ENCODE measurements around the gene SOX6. TPM values are rescaled to one million over a fixed set of nuclear protein-coding genes. Genes with fewer than 3 reads are reported as not detected.

The SOX6 gene
- total RNA-seq, 1 experiment from 2014 or later: not detected

DNA sequence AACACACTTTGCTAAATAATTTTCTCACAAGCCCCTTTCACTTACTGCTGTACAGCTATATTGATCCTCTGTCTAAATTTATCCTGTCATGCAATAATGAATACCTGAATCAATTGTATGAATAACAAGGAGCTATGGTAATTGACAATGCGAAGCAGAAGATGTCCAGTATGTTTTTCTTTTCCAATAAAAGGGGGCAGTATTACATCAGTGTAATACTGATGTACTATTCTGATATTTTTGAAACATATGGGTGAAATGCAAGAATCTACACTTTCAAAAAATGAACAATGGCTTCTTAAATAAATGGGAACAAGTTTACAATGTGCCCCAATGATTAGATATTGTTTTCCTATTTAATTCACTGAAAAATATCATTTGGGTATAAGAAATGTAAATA is 315.1 kb downstream of the SOX6 start:
- Histone ChIP-seq H2BK5ac (ENCODE audit: insufficient read length, low read length) (no peak overlapping the region), H4K5ac (ENCODE audit: insufficient read length, low read depth, low read length) (no peak overlapping the region), H2AK5ac (ENCODE audit: insufficient read length, low read length) (no peak overlapping the region), H2BK20ac (ENCODE audit: low read depth, low read length, poor library complexity, severe bottlenecking) (no peak overlapping the region), H3K14ac (ENCODE audit: insufficient read depth, low read length) (no peak overlapping the region), H3K9ac (ENCODE audit: extremely low read depth, insufficient read length, low read length) (no peak overlapping the region), H3K4me2 (ENCODE audit: insufficient read depth, insufficient read length, low read length) (no peak overlapping the region), H3K23me2 (ENCODE audit: insufficient read length, low read depth, low read length, poor library complexity, severe bottlenecking) (no peaks in the 10 kb centered on the region), H3K18ac (ENCODE audit: insufficient read length, low read depth, low read length) (no peak overlapping the region), H2BK12ac (ENCODE audit: insufficient read length, low read depth, low read length) (no peak overlapping the region), H3K79me1 (ENCODE audit: insufficient read depth, low read depth, low read length, poor library complexity, severe bottlenecking) (no peaks in the 10 kb centered on the region), H2BK120ac (ENCODE audit: low read depth, low read length, poor library complexity, severe bottlenecking) (no peak overlapping the region), H3K27ac (ENCODE audit: insufficient read length, low read depth, low read length) (no peak overlapping the region), H2AFZ (ENCODE audit: low read length) (no peak overlapping the region), H3K9me3 (ENCODE audit: control insufficient read depth, low read depth, low read length) (no peaks in the 10 kb centered on the region), H3T11ph (ENCODE audit: low read length) (no peak overlapping the region), H4K20me1 (ENCODE audit: control insufficient read depth, insufficient read depth, insufficient read length) (no peaks in the 10 kb centered on the region), H3K27me3 (ENCODE audit: insufficient read depth, low read length) (no peaks in the 10 kb centered on the region), H4K91ac (ENCODE audit: insufficient read length, low read depth, low read length) (no peak overlapping the region), H3K79me2 (ENCODE audit: insufficient read depth, low read length) (no peaks in the 10 kb centered on the region), H3K4ac (ENCODE audit: low read depth, low read length) (no peak overlapping the region), H4K8ac (replicated peaks; ENCODE audit: insufficient read length, low read depth, low read length) (no peak overlapping the region), H3K4me1 (ENCODE audit: insufficient read depth, low read length) (no peaks in the 10 kb centered on the region), H3K56ac (ENCODE audit: insufficient read length, low read depth, low read length) (no peak overlapping the region), H3K23ac (ENCODE audit: insufficient read length, low read depth, low read length) (no peak overlapping the region), H2BK15ac (ENCODE audit: low read depth, low read length) (no peak overlapping the region)
- no peaks in the 10 kb centered on the region; the same call in 1 of the 2 replicates for H3K27me3 Mint-ChIP-seq (ENCODE audit: low read depth)
- no peaks in the 10 kb centered on the region for H3K9me3 Mint-ChIP-seq
- no peaks in the 10 kb centered on the region for H3K36me3 Mint-ChIP-seq (ENCODE audit: insufficient read depth in 1 of 3, low read depth in 3 of 3)
- H3K4me1 Mint-ChIP-seq: peaks cover 2 to 3% of the 10 kb centered on the region in 2 experiments
- no CpG with 5 or more reads among the region's 1 CpG for WGBS (ENCODE audit: extremely low coverage, insufficient read length, low lambda C conversion rate)
- DNase-seq: no peak
- no peak overlapping the region for H3K4me3 Mint-ChIP-seq
- TF ChIP-seq, protein P1, sequence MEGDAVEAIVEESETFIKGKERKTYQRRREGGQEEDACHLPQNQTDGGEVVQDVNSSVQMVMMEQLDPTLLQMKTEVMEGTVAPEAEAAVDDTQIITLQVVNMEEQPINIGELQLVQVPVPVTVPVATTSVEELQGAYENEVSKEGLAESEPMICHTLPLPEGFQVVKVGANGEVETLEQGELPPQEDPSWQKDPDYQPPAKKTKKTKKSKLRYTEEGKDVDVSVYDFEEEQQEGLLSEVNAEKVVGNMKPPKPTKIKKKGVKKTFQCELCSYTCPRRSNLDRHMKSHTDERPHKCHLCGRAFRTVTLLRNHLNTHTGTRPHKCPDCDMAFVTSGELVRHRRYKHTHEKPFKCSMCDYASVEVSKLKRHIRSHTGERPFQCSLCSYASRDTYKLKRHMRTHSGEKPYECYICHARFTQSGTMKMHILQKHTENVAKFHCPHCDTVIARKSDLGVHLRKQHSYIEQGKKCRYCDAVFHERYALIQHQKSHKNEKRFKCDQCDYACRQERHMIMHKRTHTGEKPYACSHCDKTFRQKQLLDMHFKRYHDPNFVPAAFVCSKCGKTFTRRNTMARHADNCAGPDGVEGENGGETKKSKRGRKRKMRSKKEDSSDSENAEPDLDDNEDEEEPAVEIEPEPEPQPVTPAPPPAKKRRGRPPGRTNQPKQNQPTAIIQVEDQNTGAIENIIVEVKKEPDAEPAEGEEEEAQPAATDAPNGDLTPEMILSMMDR (conservative IDR thresholded peaks at IDR 0.05): no peak
- no peak overlapping the region for H3K27ac Mint-ChIP-seq
